SU-DHL-6 (cell line): ENCODE data around the gene RPSA.
A peak's percentile ranks its signal among the peaks of the same experiment; 100 is the strongest.
"Not testable (repeated sequence)": the region's sequence is repeated elsewhere in the genome, so short reads cannot be mapped to it uniquely, and the experiment has no call there.

Source experiments
- H2AFZ ChIP-seq: fragments of 200-600 bp; sonication (generic); 2 replicates; pipeline ENCODE4 v1.6.1; 2014; ENCODE audit warnings: low read depth, mild to moderate bottlenecking, moderate library complexity, mixed read lengths, antibody characterized with exemption, low read length; ENCODE audit not compliant: severe bottlenecking
- H3F3A ChIP-seq: fragments of 200-600 bp; shearing (Covaris generic); 2 replicates; pipeline ENCODE4 v1.6.0; 2016; ENCODE audit warnings: antibody characterized with exemption, mild to moderate bottlenecking; ENCODE audit not compliant: insufficient read depth
- H3K27ac ChIP-seq: fragments of 200-600 bp; sonication (generic); 2 replicates; pipeline ENCODE4 v1.5.1; 2016; ENCODE audit warnings: low read depth, mild to moderate bottlenecking, low read length, moderate library complexity, mixed read lengths
- H3K27me3 ChIP-seq: fragments of 200-600 bp; sonication (generic), shearing (Covaris generic); 2 replicates; pipeline ENCODE4 v1.6.0; 2014; ENCODE audit warnings: mild to moderate bottlenecking, low read length
- H3K36me3 ChIP-seq: fragments of 200-600 bp; sonication (generic); 2 replicates; pipeline ENCODE4 v1.6.1; 2014; ENCODE audit warnings: mild to moderate bottlenecking, low read length, mixed read lengths
- H3K4me2 ChIP-seq: fragments of 300-600, 200-600 bp; shearing (Covaris generic), sonication (generic); 2 replicates; pipeline ENCODE4 v1.6.0; 2014; ENCODE audit warnings: low read length, low read depth, mild to moderate bottlenecking; ENCODE audit not compliant: poor library complexity, severe bottlenecking
- H3K4me3 ChIP-seq: fragments of 200-600 bp; sonication (generic); 2 replicates; pipeline ENCODE4 v1.5.1; 2014; ENCODE audit warnings: antibody characterized with exemption, low read length, mild to moderate bottlenecking, mixed read lengths; ENCODE audit not compliant: insufficient read depth, poor library complexity, severe bottlenecking
- H3K79me2 ChIP-seq: fragments of 200-600 bp; sonication (generic); 2 replicates; pipeline ENCODE4 v1.6.1; 2014; ENCODE audit warnings: mild to moderate bottlenecking, low read length, moderate library complexity; ENCODE audit not compliant: insufficient read depth
- H3K9ac ChIP-seq: fragments of 200-600 bp; sonication (generic); 2 replicates; pipeline ENCODE4 v1.7.0; 2014; ENCODE audit warnings: mild to moderate bottlenecking, low read length
- H3K9me2 ChIP-seq: fragments of 200-600 bp; sonication (generic); replicated peaks from 2 replicates; pipeline ENCODE4 v1.6.1; 2014; ENCODE audit warnings: low read length; ENCODE audit not compliant: insufficient read depth
- H3K9me3 ChIP-seq: fragments of 200-600 bp; sonication (generic); 2 replicates; pipeline ENCODE4 v1.6.1; 2014; ENCODE audit warnings: low read length, mixed read lengths; ENCODE audit not compliant: insufficient read depth
- H4K20me1 ChIP-seq: fragments of 200-600 bp; sonication (generic); 2 replicates; pipeline ENCODE4 v1.6.1; 2014; ENCODE audit warnings: low read depth, mild to moderate bottlenecking, antibody characterized with exemption, low read length, moderate library complexity, mixed read lengths
- CTCF ChIP-seq: fragments of 200-600 bp; sonication (generic); IDR thresholded peaks from one replicate; pipeline ENCODE4 v1.5.1; 2017; ENCODE audit warnings: antibody characterized with exemption, mild to moderate bottlenecking, low read length, moderate library complexity; ENCODE audit not compliant: insufficient read depth, poor library complexity, severe bottlenecking
- EZH2phosphoT487 ChIP-seq: fragments of 200-600 bp; sonication (generic), shearing (Covaris generic); conservative IDR thresholded peaks from 2 replicates; pipeline ENCODE4 v1.6.1; 2018; ENCODE audit warnings: mild to moderate bottlenecking, antibody characterized with exemption, low read length, moderate library complexity, mixed read lengths

RPSA gene

GRCh38 chr3:39415983-39416382 is 9.5 kb downstream of the RPSA start:
- no peaks in the 10 kb centered on the region for H3K27me3 ChIP-seq

GRCh38 chr3:39416998-39417397 is 10.5 kb downstream of the RPSA start:
- not testable (repeated sequence) for H3K27me3 ChIP-seq, H3K79me2 ChIP-seq, H3K4me2 ChIP-seq, H3K9me2 ChIP-seq, H4K20me1 ChIP-seq, H3K9me3 ChIP-seq, H3K4me3 ChIP-seq, H3K27ac ChIP-seq, H2AFZ ChIP-seq, H3K9ac ChIP-seq
- H3F3A ChIP-seq, result peaks cover 49% of the 10 kb centered on the region
- peak; percentile 3 for TF ChIP-seq CTCF
- peaks cover 14% of the 10 kb centered on the region; the same call in 1 of the 2 replicates for H3K36me3 ChIP-seq

More at GRCh38 chr3:39415983-39416382, 9.5 kb downstream of the RPSA start:
- H3K79me2 ChIP-seq, result no peaks in the 10 kb centered on the region
- TF ChIP-seq CTCF (no peak), EZH2phosphoT487 (no peak)
- no peak overlapping the region for H3K4me2 ChIP-seq
- H3F3A ChIP-seq, result peaks cover 59% of the 10 kb centered on the region
- peaks cover 11% of the 10 kb centered on the region; the same call in 1 of the 2 replicates for H4K20me1 ChIP-seq
- H3K36me3 ChIP-seq, result peaks cover 23% of the 10 kb centered on the region
- H2AFZ ChIP-seq, result no peak overlapping the region
- H3K4me3 ChIP-seq, result no peak overlapping the region
- no peak overlapping the region for H3K9ac ChIP-seq
- H3K9me3 ChIP-seq, result no peaks in the 10 kb centered on the region
- no peaks in the 10 kb centered on the region for H3K9me2 ChIP-seq
- no peak overlapping the region for H3K27ac ChIP-seq

- not testable (repeated sequence) for H3K9ac ChIP-seq, H3K27me3 ChIP-seq, H3K9me2 ChIP-seq, H3K79me2 ChIP-seq, H3K9me3 ChIP-seq, H3K36me3 ChIP-seq, H3K4me3 ChIP-seq, H3K27ac ChIP-seq, H4K20me1 ChIP-seq, H3K4me2 ChIP-seq, H2AFZ ChIP-seq
- peaks cover 32% of the 10 kb centered on the region for H3F3A ChIP-seq
Measured at GRCh38 chr3:39418556-39419225, 12.2 kb downstream of the RPSA start.

GRCh38 chr3:39419742-39420315 is 13.3 kb downstream of the RPSA start:
- no peak overlapping the region for H3K4me2 ChIP-seq
- no peaks in the 10 kb centered on the region for H3K36me3 ChIP-seq
- TF ChIP-seq EZH2phosphoT487 (no peak), CTCF (no peak)
- H3K9me3 ChIP-seq, result no peaks in the 10 kb centered on the region
- H3K27me3 ChIP-seq, result no peaks in the 10 kb centered on the region
- H3K9ac ChIP-seq, result no peak overlapping the region
- peaks cover 21% of the 10 kb centered on the region for H3F3A ChIP-seq
- no peaks in the 10 kb centered on the region for H4K20me1 ChIP-seq
- no peak overlapping the region for H3K4me3 ChIP-seq
- H3K79me2 ChIP-seq, result no peaks in the 10 kb centered on the region
- H2AFZ ChIP-seq, result no peak overlapping the region
- H3K27ac ChIP-seq, result no peak overlapping the region
- no peaks in the 10 kb centered on the region for H3K9me2 ChIP-seq
